Kidney (tissue), 22 donors: Measurements from ENCODE around the gene FIS1. TPM values are rescaled to one million over a fixed set of nuclear protein-coding genes. Genes with fewer than 3 reads are reported as not detected.
"Not testable (repeated sequence)": the region's sequence is repeated elsewhere in the genome, so short reads cannot be mapped to it uniquely, and the experiment has no call there.

Experiments
- DNase-seq, 5 donors: peaks; one replicate each; pipeline ENCODE4 v3.0.0-alpha.2; 2013 to 2020
- FAIRE-seq: peaks from 2 replicates; lab custom pipeline; 2012; peaks lifted over from hg19 to GRCh38; lab: Jason Lieb, UNC
- H3K27ac ChIP-seq, 2 donors: one replicate each; pipeline ENCODE4 v1.7.0; 2013; ENCODE audit warnings: low read depth in 2 of 2, low read length in 2 of 2, inconsistent platforms in 1 of 2
- H3K27me3 ChIP-seq: one replicate; pipeline ENCODE4 v1.7.1; 2013; ENCODE audit warnings: low read length, inconsistent platforms; ENCODE audit not compliant: control insufficient read depth, insufficient read depth
- H3K36me3 ChIP-seq, 3 donors: one replicate each; pipeline versions ENCODE4 v1.7.0 to v1.7.1; 2013; ENCODE audit warnings: low read length in 3 of 3, control low read depth in 1 of 3, inconsistent platforms in 1 of 3; ENCODE audit not compliant: insufficient read depth in 3 of 3, control insufficient read depth in 2 of 3
- H3K4me1 ChIP-seq, 3 donors: one replicate each; pipeline versions ENCODE4 v1.7.0 to v1.7.1; 2013; ENCODE audit warnings: low read length in 3 of 3, inconsistent platforms in 1 of 3, low read depth in 1 of 3; ENCODE audit not compliant: control insufficient read depth in 2 of 3, insufficient read depth in 2 of 3
- H3K4me3 ChIP-seq, 3 donors: one replicate each; pipeline versions ENCODE4 v1.7.0 to v1.8.1; 2013; ENCODE audit warnings: low read length in 3 of 3, control low read depth in 1 of 3, inconsistent platforms in 1 of 3
- H3K9ac ChIP-seq, 3 donors: one replicate each; pipeline versions ENCODE4 v1.7.0 to v1.7.1; 2013; ENCODE audit warnings: low read length in 3 of 3, control low read depth in 1 of 3, inconsistent platforms in 1 of 3
- H3K9me3 ChIP-seq, 3 donors: one replicate each; pipeline versions ENCODE4 v1.7.0 to v1.7.1; 2013; ENCODE audit warnings: low read length in 3 of 3, control low read depth in 1 of 3, inconsistent platforms in 1 of 3; ENCODE audit not compliant: control insufficient read depth in 2 of 3, insufficient read depth in 1 of 3
- intact Hi-C: fragments of 100-400 bp; cut with DNase I; formaldehyde crosslinking; loops from one replicate; pipeline ENCODE4 v1.11.1; 2022
- long read RNA-seq, 10 donors: library from polyadenylated mRNA in 1 of 10; unstranded in 1 of 10; transcript quantifications; one replicate each; pipeline ENCODE4 v2.0.0 and lab custom pipeline, GENCODE V29; 2021 to 2026
- polyA plus RNA-seq: library from polyadenylated mRNA; stranded (reverse); fragments of 350-450 nt; fragmentation: Illumina TruSeq; extraction: RNeasy Lipid Tissue Mini Kit (QIAGEN cat#74804); gene quantifications from one replicate; pipeline ENCODE4 v1.2.3, GENCODE V29; 2014; ENCODE audit warnings: low read depth, low replicate concordance; ENCODE audit not compliant: insufficient read depth
- total RNA-seq: library from RNA; stranded (reverse); fragmentation: NEBNext Ultra II Directional; extraction: Animal tissue kit (Norgen Biotek cat#: 25700); gene quantifications from one replicate; pipeline ENCODE4 v1.2.1, GENCODE V29; 2021
- TF ChIP-seq, protein P1 (sequence below): IDR thresholded peaks from 3 replicates; pipeline ENCODE4 v1.5.1; 2012; ENCODE audit warnings: mild to moderate bottlenecking, moderate library complexity, borderline replicate concordance; ENCODE audit not compliant: insufficient read depth; ENCODE audit errors: extremely low read depth
- donor health status: control.
- donor health status: control.
- donor health status: control.
- donor health status: control.
- donor health status: control.
- donor health status: DM: yes; HTN: yes; CAD: no.
- donor health status: Normal renal cell carcinoma (clear cell type).

The FIS1 gene
- total RNA-seq (180 TPM), polyA plus RNA-seq (472 TPM)
- long read RNA-seq, donor 1, transcript FIS1-201 (5 exons, 734 nt) = major isoform, 82 of 86 reads
- long read RNA-seq, donor 1, partial matches to known transcripts = 0 of 86 reads
- long read RNA-seq, donor 1, other reads (novel, unspliced or antisense) = 0 of 86 reads
- long read RNA-seq, donor 2, transcript FIS1-201 (5 exons, 734 nt) = major isoform, 113 of 125 reads
- long read RNA-seq, donor 2, partial matches to known transcripts = 0 of 125 reads
- long read RNA-seq, donor 2, other reads (novel, unspliced or antisense) = 6 of 125 reads
- long read RNA-seq, donor 3, transcript FIS1-201 (5 exons, 734 nt) = major isoform, 133 of 143 reads
- long read RNA-seq, donor 3, partial matches to known transcripts = 0 of 143 reads
- long read RNA-seq, donor 3, other reads (novel, unspliced or antisense) = 6 of 143 reads
- long read RNA-seq, donor 4, transcript FIS1-201 (5 exons, 734 nt) = major isoform, 63 of 67 reads
- long read RNA-seq, donor 4, partial matches to known transcripts = 0 of 67 reads
- long read RNA-seq, donor 4, other reads (novel, unspliced or antisense) = 0 of 67 reads
- long read RNA-seq, donor 5, partial matches to known transcripts = 0 of 3 reads
- long read RNA-seq, donor 5, other reads (novel, unspliced or antisense) = 0 of 3 reads
- long read RNA-seq, donor 6, transcript FIS1-204 (4 exons, 745 nt) = minor isoform, 11 of 329 reads
- long read RNA-seq, donor 6, transcript FIS1-201 (5 exons, 734 nt) = major isoform, 271 of 329 reads
- long read RNA-seq, donor 6, partial matches to known transcripts = 16 of 329 reads
- long read RNA-seq, donor 6, other reads (novel, unspliced or antisense) = 25 of 329 reads
- long read RNA-seq, donor 7, transcript FIS1-201 (5 exons, 734 nt) = major isoform, 59 of 69 reads
- long read RNA-seq, donor 7, partial matches to known transcripts = 5 of 69 reads
- long read RNA-seq, donor 7, other reads (novel, unspliced or antisense) = 2 of 69 reads
- long read RNA-seq, donor 8, transcript FIS1-201 (5 exons, 734 nt) = major isoform, 134 of 145 reads
- long read RNA-seq, donor 8, partial matches to known transcripts = 6 of 145 reads
- long read RNA-seq, donor 8, other reads (novel, unspliced or antisense) = 0 of 145 reads
- long read RNA-seq, donor 9, transcript FIS1-201 (5 exons, 734 nt) = major isoform, 75 of 78 reads
- long read RNA-seq, donor 9, partial matches to known transcripts = 0 of 78 reads
- long read RNA-seq, donor 9, other reads (novel, unspliced or antisense) = 0 of 78 reads
- long read RNA-seq, donor 10, transcript FIS1-201 (5 exons, 734 nt) = major isoform, 82 of 84 reads
- long read RNA-seq, donor 10, partial matches to known transcripts = 0 of 84 reads
- long read RNA-seq, donor 10, other reads (novel, unspliced or antisense) = 0 of 84 reads

DNA sequence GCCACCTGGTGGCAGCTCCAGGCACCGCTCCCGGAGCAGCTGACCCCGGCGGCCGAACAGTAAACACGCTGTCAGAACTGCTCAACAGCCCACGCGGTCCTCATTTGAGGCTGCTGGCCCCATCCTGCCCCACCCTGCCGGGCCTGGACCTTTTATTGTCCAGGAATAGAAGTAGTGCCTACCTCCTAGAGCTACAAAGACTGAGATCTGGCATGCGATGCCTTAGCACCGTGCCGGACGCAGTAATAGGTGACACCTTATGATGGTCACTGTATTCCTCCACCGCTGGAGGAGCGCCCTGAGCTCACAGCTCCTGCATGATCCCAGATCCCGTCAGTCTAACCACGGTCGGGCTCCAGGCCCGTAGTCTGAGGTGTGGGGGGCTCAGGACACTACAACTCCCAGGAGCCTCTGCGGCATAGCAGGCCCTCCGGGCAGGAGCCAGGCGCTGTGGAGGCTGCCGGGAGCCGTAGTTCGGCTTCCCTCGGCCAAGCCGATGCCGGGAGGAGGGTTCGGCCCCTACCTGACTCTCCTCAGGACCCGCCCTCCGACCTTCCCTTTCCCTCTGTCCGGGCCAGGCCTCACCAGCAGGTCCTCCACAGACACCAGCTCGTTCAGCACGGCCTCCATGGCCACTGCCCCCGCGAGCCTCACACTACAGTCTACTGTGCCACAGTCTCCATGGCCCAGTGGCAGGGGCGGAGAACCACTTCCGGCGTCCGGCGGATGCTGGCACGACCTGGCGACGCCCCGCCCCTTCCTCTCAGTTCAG is at the start of gene FIS1:
Gene FIS1 (minus strand): TSS at position 707 of the 772 bp plus-strand sequence. CDS start 77 bp downstream, at position 630.
- intact Hi-C loops = no loop called here

DNA sequence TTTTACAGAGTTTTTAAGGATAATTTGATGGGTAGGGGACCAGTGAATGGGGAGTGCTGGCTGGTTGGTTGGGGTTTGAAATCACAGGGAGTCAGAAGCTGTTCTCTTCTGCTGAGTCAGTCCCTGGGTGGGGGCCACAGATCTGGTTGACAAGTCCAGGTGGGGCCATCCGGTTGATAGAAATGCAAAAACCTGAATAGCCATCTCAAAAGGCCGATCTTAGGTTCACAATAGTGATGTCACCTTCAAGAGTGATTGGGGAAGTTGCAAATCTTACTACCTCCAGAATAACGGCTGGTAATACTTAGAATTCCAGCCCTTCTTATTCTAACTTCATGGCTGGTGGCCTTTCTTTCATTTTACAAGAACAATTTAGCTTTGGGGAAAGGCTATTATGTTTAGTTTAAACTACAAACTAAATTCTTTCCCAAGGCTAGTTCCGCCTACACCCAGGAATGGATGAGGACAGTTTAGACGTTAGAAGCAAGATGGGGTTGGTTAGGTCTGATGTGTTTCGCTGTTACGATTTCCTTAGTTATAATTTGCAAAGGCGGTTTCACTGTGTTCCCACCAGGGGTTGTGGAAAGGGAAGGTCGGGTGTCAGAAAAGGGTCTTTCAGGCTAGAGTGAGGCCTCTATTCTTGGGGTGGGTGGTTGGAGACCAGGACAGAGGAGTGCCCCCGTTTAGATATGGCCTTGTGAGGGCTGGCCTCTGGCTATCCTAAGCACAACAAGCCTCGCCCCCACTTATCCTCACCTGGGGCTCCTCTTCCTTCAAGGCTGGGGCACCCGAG is 49.4 kb upstream of the FIS1 start:
- Histone ChIP-seq H3K9ac (no peak overlapping the region), H3K4me3 (no peak overlapping the region), H3K36me3 (no peaks in the 10 kb centered on the region), H3K27me3 (peaks cover 12% of the 10 kb centered on the region), H3K9me3 (no peaks in the 10 kb centered on the region), H3K4me1 (no peaks in the 10 kb centered on the region), H3K27ac (no peak overlapping the region)
- intact Hi-C loops = no loop called here
- TF ChIP-seq, protein P1, sequence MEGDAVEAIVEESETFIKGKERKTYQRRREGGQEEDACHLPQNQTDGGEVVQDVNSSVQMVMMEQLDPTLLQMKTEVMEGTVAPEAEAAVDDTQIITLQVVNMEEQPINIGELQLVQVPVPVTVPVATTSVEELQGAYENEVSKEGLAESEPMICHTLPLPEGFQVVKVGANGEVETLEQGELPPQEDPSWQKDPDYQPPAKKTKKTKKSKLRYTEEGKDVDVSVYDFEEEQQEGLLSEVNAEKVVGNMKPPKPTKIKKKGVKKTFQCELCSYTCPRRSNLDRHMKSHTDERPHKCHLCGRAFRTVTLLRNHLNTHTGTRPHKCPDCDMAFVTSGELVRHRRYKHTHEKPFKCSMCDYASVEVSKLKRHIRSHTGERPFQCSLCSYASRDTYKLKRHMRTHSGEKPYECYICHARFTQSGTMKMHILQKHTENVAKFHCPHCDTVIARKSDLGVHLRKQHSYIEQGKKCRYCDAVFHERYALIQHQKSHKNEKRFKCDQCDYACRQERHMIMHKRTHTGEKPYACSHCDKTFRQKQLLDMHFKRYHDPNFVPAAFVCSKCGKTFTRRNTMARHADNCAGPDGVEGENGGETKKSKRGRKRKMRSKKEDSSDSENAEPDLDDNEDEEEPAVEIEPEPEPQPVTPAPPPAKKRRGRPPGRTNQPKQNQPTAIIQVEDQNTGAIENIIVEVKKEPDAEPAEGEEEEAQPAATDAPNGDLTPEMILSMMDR = no peak
- FAIRE-seq = no peak
- no peak for DNase-seq

More for the DNA sequence above, at the start of gene FIS1:
- peak within 1 kb of the TSS; percentile 86 to 99 (median 88) for H3K4me3 ChIP-seq
- no peaks in the 10 kb centered on the region for H3K9me3 ChIP-seq
- TF ChIP-seq, protein P1 = peak; percentile 84
- peak within 1 kb of the TSS; percentile 98 to 100 for H3K27ac ChIP-seq
- no peaks in the 10 kb centered on the region for H3K27me3 ChIP-seq
- no peak for FAIRE-seq
- H3K36me3 ChIP-seq = peaks cover 0 to 3% (median 0%) of the 10 kb centered on the region in 3 donors
- H3K4me1 ChIP-seq = peaks cover 0 to 17% (median 12%) of the 10 kb centered on the region in 3 donors
- DNase-seq = peak; percentile 94 to 98 (median 96)
- H3K9ac ChIP-seq = peak within 1 kb of the TSS; percentile 85 to 91 (median 90)

DNA sequence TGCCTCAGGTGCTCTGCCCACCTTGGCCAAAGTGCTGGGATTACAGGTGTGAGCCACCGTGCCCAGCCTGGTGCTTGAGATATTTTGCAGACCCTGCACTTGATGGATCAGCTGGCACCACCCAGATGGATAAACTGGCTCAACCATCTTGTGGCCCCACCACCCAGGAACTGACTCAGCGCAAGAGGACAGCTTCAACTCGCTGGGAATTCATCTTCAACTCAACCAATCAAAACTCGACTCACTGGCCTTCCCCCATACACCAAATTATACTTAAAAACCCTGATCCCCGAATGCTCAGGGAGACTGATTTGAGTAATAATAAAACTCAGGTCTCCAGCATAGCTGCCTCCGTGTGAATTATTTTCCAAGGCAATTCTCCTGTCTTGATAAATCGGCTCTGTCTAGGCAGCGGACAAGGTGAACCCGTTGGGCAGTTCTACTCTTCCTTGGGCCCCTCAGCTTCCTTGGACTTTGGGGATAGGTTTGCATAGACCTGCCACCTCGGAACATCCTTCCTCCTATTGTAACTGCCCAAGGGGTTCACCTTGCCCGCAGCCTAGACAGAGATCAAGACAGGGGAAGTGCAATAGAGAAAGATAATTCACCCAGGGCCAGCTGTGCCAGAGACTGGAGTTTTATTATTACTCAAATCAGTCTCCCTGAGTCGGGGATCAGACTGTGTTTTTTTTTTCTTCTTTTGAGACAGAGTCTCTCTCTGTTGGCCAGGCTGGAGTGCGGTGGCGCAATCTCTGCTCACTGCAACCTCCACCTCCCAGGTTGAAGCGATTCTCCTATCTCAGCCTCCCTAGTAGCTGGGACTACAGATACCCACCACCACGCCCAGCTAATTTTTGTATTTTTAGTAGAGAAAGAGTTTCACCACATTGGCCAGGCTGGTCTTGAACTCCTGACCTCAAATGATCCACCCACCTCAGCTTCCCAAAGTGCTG is 48.5 kb upstream of the FIS1 start:
- H3K27me3 ChIP-seq, H3K36me3 ChIP-seq, H3K9ac ChIP-seq, H3K27ac ChIP-seq, intact Hi-C loops, H3K9me3 ChIP-seq, DNase-seq, H3K4me1 ChIP-seq, FAIRE-seq, H3K4me3 ChIP-seq: not testable (repeated sequence)

DNA sequence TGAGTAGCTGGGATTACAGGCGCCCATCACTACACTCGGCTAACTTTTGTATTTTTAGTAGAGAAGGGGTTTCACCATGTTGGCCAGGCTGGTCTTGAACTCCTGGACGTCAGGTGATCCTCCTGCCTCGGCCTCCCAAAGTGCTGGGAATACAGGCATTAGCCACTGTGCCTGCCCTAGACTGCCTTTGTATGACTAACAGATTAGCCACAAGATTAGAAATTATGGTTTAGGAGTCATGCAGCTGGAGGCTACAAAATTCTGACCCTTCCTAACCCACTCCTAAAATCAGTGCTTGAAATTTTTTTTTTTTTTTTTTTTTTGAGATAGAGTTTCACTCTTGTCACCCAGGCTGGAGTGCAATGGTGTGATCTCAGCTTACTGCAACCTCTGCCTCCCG is 47.7 kb upstream of the FIS1 start:
- H3K9me3 ChIP-seq, DNase-seq, H3K36me3 ChIP-seq, H3K9ac ChIP-seq, H3K27ac ChIP-seq, intact Hi-C loops, H3K4me1 ChIP-seq, FAIRE-seq, H3K27me3 ChIP-seq, H3K4me3 ChIP-seq: not testable (repeated sequence)
